CD4-positive, CD25-positive, alpha-beta regulatory T cell (primary cell): ENCODE results near the gene PLA2G6. TPM values are rescaled to one million over a fixed set of nuclear protein-coding genes. Genes with fewer than 3 reads are reported as not detected.
A peak's percentile ranks its signal among the peaks of the same experiment; 100 is the strongest.

Source experiments
- ATAC-seq, 2 donors: fragments of 150-1000 bp; cut with Tn5 transposase; one replicate each; pipeline ENCODE4 v1.10.0; 2021; ENCODE audit warnings: low read depth in 2 of 2, moderate number of reproducible peaks in 2 of 2, moderate library complexity in 1 of 2
- DNase-seq, 3 donors: peaks; one replicate each; pipeline versions ENCODE4 v3.0.0 to v3.0.0-alpha.2; 2012 to 2022; ENCODE audit warnings: mixed read lengths in 1 of 3
- H3K27ac ChIP-seq: one replicate; pipeline ENCODE4 v1.7.0; 2013; ENCODE audit warnings: mild to moderate bottlenecking, low read length; ENCODE audit not compliant: insufficient read depth, poor library complexity, severe bottlenecking
- H3K27me3 ChIP-seq: one replicate; pipeline ENCODE4 v1.7.0; 2013; ENCODE audit warnings: low read length; ENCODE audit not compliant: control insufficient read depth, insufficient read depth
- H3K36me3 ChIP-seq: one replicate; pipeline ENCODE4 v1.7.0; 2013; ENCODE audit warnings: mild to moderate bottlenecking, low read length, moderate library complexity; ENCODE audit not compliant: control insufficient read depth, insufficient read depth
- H3K4me1 ChIP-seq: 2 replicates; pipeline ENCODE4 v1.7.0; 2013; ENCODE audit warnings: mild to moderate bottlenecking, low read length; ENCODE audit not compliant: insufficient read depth, control insufficient read depth, poor library complexity, severe bottlenecking
- H3K4me3 ChIP-seq: one replicate; pipeline ENCODE4 v1.7.0; 2013; ENCODE audit warnings: low read depth, mild to moderate bottlenecking, low read length, moderate library complexity
- H3K9me3 ChIP-seq, 2 experiments: 1 replicate in 1 of 2; 2 replicates in 1 of 2; pipeline ENCODE4 v1.7.0; 2013; ENCODE audit warnings: low read length in 2 of 2, mild to moderate bottlenecking in 1 of 2, moderate library complexity in 1 of 2; ENCODE audit not compliant: control insufficient read depth in 2 of 2
- H3K27ac Mint-ChIP-seq, 3 donors: one replicate each; pipeline ENCODE4 v1.8.0; 2020 to 2022; ENCODE audit warnings: mild to moderate bottlenecking in 3 of 3, mixed read lengths in 3 of 3, moderate library complexity in 2 of 3
- H3K27me3 Mint-ChIP-seq: one replicate; pipeline ENCODE4 v1.8.0; 2022; ENCODE audit warnings: mild to moderate bottlenecking, mixed read lengths
- H3K36me3 Mint-ChIP-seq: one replicate; pipeline ENCODE4 v1.8.0; 2020; ENCODE audit warnings: mixed read lengths
- H3K4me1 Mint-ChIP-seq, 4 donors: one replicate each; pipeline ENCODE4 v1.8.0; 2020 to 2022; ENCODE audit warnings: mixed read lengths in 4 of 4, mild to moderate bottlenecking in 1 of 4
- H3K4me3 Mint-ChIP-seq, 4 donors: one replicate each; pipeline ENCODE4 v1.8.0; 2020 to 2022; ENCODE audit warnings: mild to moderate bottlenecking in 4 of 4, mixed read lengths in 4 of 4, moderate library complexity in 3 of 4
- H3K9me3 Mint-ChIP-seq, 7 donors: one replicate each; pipeline ENCODE4 v1.8.0; 2020 to 2022; ENCODE audit warnings: mixed read lengths in 7 of 7, mild to moderate bottlenecking in 3 of 7, moderate library complexity in 2 of 7
- polyA plus RNA-seq, 4 donors: library from polyadenylated mRNA; unstranded; fragments of 300-500 nt; fragmentation: Illumina TruSeq; gene quantifications; one replicate each; pipeline ENCODE4 v1.2.3, GENCODE V29; 2021
- total RNA-seq: library from RNA; stranded (reverse); gene quantifications from one replicate; pipeline ENCODE4 v1.2.3, GENCODE V29; 2022

The PLA2G6 gene
- total and polyA plus RNA-seq, 5 donors from 2014 or later = 2.6 to 137 (median 5.5) TPM

- ATAC-seq = no peak
- H3K27ac Mint-ChIP-seq = peak overlapping the region in 1 of 3 donors; percentile 23
- peaks cover 46% of the 10 kb centered on the region for H3K36me3 ChIP-seq
- no peak for DNase-seq
- H3K4me3 Mint-ChIP-seq = no peak overlapping the region
- H3K4me3 ChIP-seq = no peak overlapping the region
- H3K36me3 Mint-ChIP-seq = peaks cover 29% of the 10 kb centered on the region
- peaks cover 0 to 1% (median 0%) of the 10 kb centered on the region in 7 donors for H3K9me3 Mint-ChIP-seq
- no peak overlapping the region for H3K27ac ChIP-seq
- H3K4me1 ChIP-seq = no peaks in the 10 kb centered on the region
- H3K9me3 ChIP-seq = no peaks in the 10 kb centered on the region
- peaks cover 0 to 8% (median 3%) of the 10 kb centered on the region in 4 donors for H3K4me1 Mint-ChIP-seq
- no peaks in the 10 kb centered on the region for H3K27me3 Mint-ChIP-seq
- H3K27me3 ChIP-seq = no peaks in the 10 kb centered on the region
Observed at GRCh38 chr22:38137876-38138687, 43.5 kb downstream of the PLA2G6 start.

- no peaks in the 10 kb centered on the region for H3K9me3 ChIP-seq
- H3K4me3 Mint-ChIP-seq = no peak overlapping the region
- no peaks in the 10 kb centered on the region for H3K4me1 ChIP-seq
- peaks cover 29% of the 10 kb centered on the region for H3K36me3 Mint-ChIP-seq
- H3K27ac Mint-ChIP-seq = no peak overlapping the region
- no peak for ATAC-seq
- H3K27me3 Mint-ChIP-seq = no peaks in the 10 kb centered on the region
- no peak overlapping the region for H3K4me3 ChIP-seq
- peaks cover 49% of the 10 kb centered on the region for H3K36me3 ChIP-seq
- no peak overlapping the region for H3K27ac ChIP-seq
- H3K27me3 ChIP-seq = no peaks in the 10 kb centered on the region
- no peak for DNase-seq
- H3K9me3 Mint-ChIP-seq = peaks cover 0 to 1% (median 0%) of the 10 kb centered on the region in 7 donors
- H3K4me1 Mint-ChIP-seq = no peaks in the 10 kb centered on the region
Observed at GRCh38 chr22:38136607-38137006, 45.0 kb downstream of the PLA2G6 start.

GRCh38 chr22:38135133-38135706 lies 46.4 kb downstream of the PLA2G6 start:
- peaks cover 24% of the 10 kb centered on the region for H3K36me3 Mint-ChIP-seq
- H3K4me3 ChIP-seq = no peak overlapping the region
- H3K4me1 ChIP-seq = no peaks in the 10 kb centered on the region
- DNase-seq = no peak
- ATAC-seq = no peak
- H3K9me3 Mint-ChIP-seq = peaks cover 0 to 1% (median 0%) of the 10 kb centered on the region in 7 donors
- no peaks in the 10 kb centered on the region for H3K27me3 ChIP-seq
- peaks cover 44% of the 10 kb centered on the region for H3K36me3 ChIP-seq
- no peak overlapping the region for H3K27ac ChIP-seq
- no peaks in the 10 kb centered on the region for H3K27me3 Mint-ChIP-seq
- no peak overlapping the region for H3K4me3 Mint-ChIP-seq
- peak overlapping the region in 1 of 3 donors; percentile 4 for H3K27ac Mint-ChIP-seq
- no peaks in the 10 kb centered on the region for H3K4me1 Mint-ChIP-seq
- no peaks in the 10 kb centered on the region for H3K9me3 ChIP-seq

GRCh38 chr22:38133331-38133730 lies 48.3 kb downstream of the PLA2G6 start:
- Mint-ChIP-seq H3K27me3 (no peaks in the 10 kb centered on the region), H3K36me3 (peaks cover 18% of the 10 kb centered on the region), H3K27ac (no peak overlapping the region), H3K4me3 (no peak overlapping the region), H3K9me3 (no peaks in the 10 kb centered on the region), H3K4me1 (no peaks in the 10 kb centered on the region)
- Histone ChIP-seq H3K27me3 (no peaks in the 10 kb centered on the region), H3K27ac (no peak overlapping the region), H3K9me3 (no peaks in the 10 kb centered on the region), H3K36me3 (peaks cover 55% of the 10 kb centered on the region), H3K4me1 (no peaks in the 10 kb centered on the region), H3K4me3 (no peak overlapping the region)
- DNase-seq (no peak), ATAC-seq (no peak)

- Histone ChIP-seq H3K4me3 (no peak overlapping the region), H3K27ac (no peak overlapping the region), H3K27me3 (no peaks in the 10 kb centered on the region), H3K4me1 (no peaks in the 10 kb centered on the region), H3K36me3 (peaks cover 51% of the 10 kb centered on the region), H3K9me3 (no peaks in the 10 kb centered on the region)
- ATAC-seq (no peak), DNase-seq (no peak)
- Mint-ChIP-seq H3K27me3 (no peaks in the 10 kb centered on the region), H3K9me3 (no peaks in the 10 kb centered on the region), H3K4me1 (no peaks in the 10 kb centered on the region), H3K36me3 (peaks cover 18% of the 10 kb centered on the region), H3K4me3 (no peak overlapping the region), H3K27ac (no peak overlapping the region)
Observed at GRCh38 chr22:38132794-38133193, 48.8 kb downstream of the PLA2G6 start.

- Mint-ChIP-seq H3K36me3 (peaks cover 18% of the 10 kb centered on the region), H3K4me3 (peak overlapping the region in 1 of 4 donors; percentile 57), H3K4me1 (no peaks in the 10 kb centered on the region), H3K27ac (no peak overlapping the region), H3K27me3 (no peaks in the 10 kb centered on the region), H3K9me3 (no peaks in the 10 kb centered on the region)
- Histone ChIP-seq H3K27ac (no peak overlapping the region), H3K4me3 (no peak overlapping the region), H3K9me3 (no peaks in the 10 kb centered on the region), H3K36me3 (peaks cover 47% of the 10 kb centered on the region), H3K4me1 (no peaks in the 10 kb centered on the region), H3K27me3 (no peaks in the 10 kb centered on the region)
- DNase-seq = no peak
- no peak for ATAC-seq
Observed at GRCh38 chr22:38132136-38132535, 49.5 kb downstream of the PLA2G6 start.

GRCh38 chr22:38131399-38131798 lies 50.2 kb downstream of the PLA2G6 start:
- no peak overlapping the region for H3K27ac ChIP-seq
- Mint-ChIP-seq H3K4me3 (no peak overlapping the region), H3K27ac (no peak overlapping the region), H3K36me3 (peaks cover 18% of the 10 kb centered on the region), H3K4me1 (no peaks in the 10 kb centered on the region), H3K27me3 (no peaks in the 10 kb centered on the region), H3K9me3 (no peaks in the 10 kb centered on the region)
- H3K36me3 ChIP-seq = peaks cover 42% of the 10 kb centered on the region
- H3K9me3 ChIP-seq = no peaks in the 10 kb centered on the region
- DNase-seq (no peak), ATAC-seq (no peak)
- no peaks in the 10 kb centered on the region for H3K4me1 ChIP-seq
- H3K27me3 ChIP-seq = no peaks in the 10 kb centered on the region
- no peak overlapping the region for H3K4me3 ChIP-seq

GRCh38 chr22:38129856-38130255 lies 51.8 kb downstream of the PLA2G6 start:
- no peaks in the 10 kb centered on the region for H3K9me3 Mint-ChIP-seq
- H3K36me3 ChIP-seq = peaks cover 37% of the 10 kb centered on the region
- ATAC-seq = no peak
- H3K4me1 Mint-ChIP-seq = no peaks in the 10 kb centered on the region
- no peaks in the 10 kb centered on the region for H3K27me3 ChIP-seq
- H3K9me3 ChIP-seq = no peaks in the 10 kb centered on the region
- H3K4me3 Mint-ChIP-seq = no peak overlapping the region
- H3K27me3 Mint-ChIP-seq = no peaks in the 10 kb centered on the region
- peaks cover 12% of the 10 kb centered on the region for H3K36me3 Mint-ChIP-seq
- no peak for DNase-seq
- no peak overlapping the region for H3K27ac ChIP-seq
- H3K4me1 ChIP-seq = no peaks in the 10 kb centered on the region
- H3K27ac Mint-ChIP-seq = no peak overlapping the region
- H3K4me3 ChIP-seq = no peak overlapping the region
